Activated T-cell treated with anti-CD3 and anti-CD28 coated beads, Interleukin-2, amount 50 U/mL, for 4 hours (primary cell): ENCODE results near the gene TNNI3K. TPM values are rescaled to one million over a fixed set of nuclear protein-coding genes. Genes with fewer than 3 reads are reported as not detected.

ENCODE experiments used
- ATAC-seq, 2 donors: fragments of 200-7000 bp; cut with Tn5 transposase; one replicate each; pipeline ENCODE4 v1.10.0; 2021
- DNase-seq: peaks from one replicate; pipeline ENCODE4 v3.0.0-alpha.2; 2020
- H3K27me3 Mint-ChIP-seq: one replicate; pipeline ENCODE4 v1.8.0; 2021; ENCODE audit warnings: low read depth, mixed read lengths
- H3K36me3 Mint-ChIP-seq: one replicate; pipeline ENCODE4 v1.8.0; 2022; ENCODE audit warnings: mixed read lengths; ENCODE audit not compliant: insufficient read depth
- H3K4me1 Mint-ChIP-seq: one replicate; pipeline ENCODE4 v1.8.0; 2021; ENCODE audit warnings: low read depth, mixed read lengths
- H3K4me3 Mint-ChIP-seq: one replicate; pipeline ENCODE4 v1.8.0; 2021; ENCODE audit warnings: mild to moderate bottlenecking, moderate library complexity, mixed read lengths
- H3K9me3 Mint-ChIP-seq: one replicate; pipeline ENCODE4 v1.8.0; 2021; ENCODE audit warnings: mixed read lengths
- total RNA-seq, 3 donors: library from RNA; stranded (reverse); gene quantifications; one replicate each; pipeline ENCODE4 v1.2.1, GENCODE V29; 2021

The TNNI3K gene
- total RNA-seq, 3 donors from 2014 or later = not detected

GRCh38 chr1:74422421-74423292, 187.5 kb downstream of the TNNI3K start:
- H3K36me3 Mint-ChIP-seq = no peaks in the 10 kb centered on the region
- H3K4me1 Mint-ChIP-seq = no peaks in the 10 kb centered on the region
- ATAC-seq (no peak), DNase-seq (no peak)
- H3K4me3 Mint-ChIP-seq = no peak overlapping the region
- H3K9me3 Mint-ChIP-seq = no peaks in the 10 kb centered on the region
- no peaks in the 10 kb centered on the region for H3K27me3 Mint-ChIP-seq

DNA sequence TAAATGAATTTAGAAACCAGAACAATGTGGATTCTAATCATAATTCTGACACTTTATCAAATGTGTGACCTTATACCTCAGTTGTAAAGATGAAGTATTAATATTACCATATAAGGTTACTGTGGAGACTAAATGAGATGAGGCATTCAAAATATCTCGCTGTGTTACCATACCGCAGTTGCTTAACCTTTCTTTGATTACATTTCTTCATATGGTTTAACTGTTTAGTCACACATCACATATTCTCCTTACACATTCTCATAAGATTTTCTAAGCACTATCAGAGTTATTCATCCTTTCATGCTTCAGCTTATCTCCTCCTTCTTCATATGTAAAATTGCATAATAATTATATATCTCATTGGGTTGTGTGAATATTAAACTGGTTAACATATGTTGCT, 188.3 kb downstream of the TNNI3K start:
- ATAC-seq (no peak), DNase-seq (no peak)
- Mint-ChIP-seq H3K9me3 (no peaks in the 10 kb centered on the region), H3K27me3 (no peaks in the 10 kb centered on the region), H3K36me3 (no peaks in the 10 kb centered on the region), H3K4me1 (no peaks in the 10 kb centered on the region), H3K4me3 (no peak overlapping the region)

DNA sequence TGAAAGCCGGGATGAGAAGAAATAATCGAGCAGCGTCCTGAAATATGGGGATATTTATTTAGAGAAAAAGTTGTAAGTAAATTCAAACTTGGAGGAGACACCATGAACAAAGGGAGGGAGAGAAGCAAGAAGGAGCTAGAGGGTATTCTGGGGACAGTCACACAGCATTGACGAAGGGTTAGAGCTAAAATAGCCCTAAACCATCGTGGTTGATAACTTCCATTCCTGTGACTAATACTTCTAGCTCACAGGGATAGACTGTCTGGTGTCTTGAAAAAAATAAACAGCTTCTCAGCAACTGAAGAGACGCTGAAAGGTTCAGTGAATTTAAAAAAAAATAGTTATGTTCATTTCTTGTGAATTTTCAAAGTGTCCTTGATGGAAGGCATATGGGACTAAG, 190.5 kb downstream of the TNNI3K start:
- no peaks in the 10 kb centered on the region for H3K4me1 Mint-ChIP-seq
- H3K36me3 Mint-ChIP-seq = no peaks in the 10 kb centered on the region
- H3K4me3 Mint-ChIP-seq = no peak overlapping the region
- no peak for ATAC-seq
- H3K9me3 Mint-ChIP-seq = no peaks in the 10 kb centered on the region
- H3K27me3 Mint-ChIP-seq = no peaks in the 10 kb centered on the region
- no peak for DNase-seq

DNA sequence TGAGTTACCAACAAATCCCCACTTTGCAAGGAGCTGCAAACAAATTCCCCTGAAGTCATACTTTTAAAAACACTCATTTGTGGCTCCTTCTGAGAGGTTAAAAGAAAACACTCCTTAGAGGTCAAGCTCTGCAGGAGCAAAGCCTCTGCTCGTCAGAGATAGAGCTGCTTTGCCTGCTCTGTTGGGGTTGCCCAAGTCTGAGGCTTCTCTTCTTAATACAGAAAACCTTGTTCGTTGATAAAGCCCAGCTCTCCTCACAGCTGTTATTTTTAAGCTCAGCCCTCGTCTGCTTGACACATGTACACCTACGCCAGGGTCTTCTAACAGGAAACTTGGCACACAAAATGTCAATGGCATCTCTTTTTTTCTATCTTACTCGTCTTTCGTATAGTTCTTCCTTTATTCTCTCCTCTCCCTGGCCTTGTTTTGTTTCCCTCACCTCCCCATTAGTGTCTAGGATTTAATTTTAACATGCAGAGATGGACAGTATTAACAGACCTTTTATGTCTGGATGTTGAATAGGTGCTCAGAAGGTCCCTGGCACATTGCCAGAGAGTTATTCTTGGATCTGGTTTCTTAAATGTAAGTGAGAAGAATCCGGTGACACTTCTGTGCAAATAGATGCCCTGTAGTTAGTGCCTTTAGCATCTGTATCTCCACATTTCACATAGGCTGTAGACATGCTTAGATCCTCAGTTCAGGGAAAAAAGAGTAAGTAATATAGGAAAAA, 191.2 kb downstream of the TNNI3K start:
- DNase-seq = no peak
- Mint-ChIP-seq H3K9me3 (no peaks in the 10 kb centered on the region), H3K36me3 (no peaks in the 10 kb centered on the region), H3K4me1 (no peaks in the 10 kb centered on the region), H3K27me3 (no peaks in the 10 kb centered on the region), H3K4me3 (no peak overlapping the region)
- no peak for ATAC-seq

DNA sequence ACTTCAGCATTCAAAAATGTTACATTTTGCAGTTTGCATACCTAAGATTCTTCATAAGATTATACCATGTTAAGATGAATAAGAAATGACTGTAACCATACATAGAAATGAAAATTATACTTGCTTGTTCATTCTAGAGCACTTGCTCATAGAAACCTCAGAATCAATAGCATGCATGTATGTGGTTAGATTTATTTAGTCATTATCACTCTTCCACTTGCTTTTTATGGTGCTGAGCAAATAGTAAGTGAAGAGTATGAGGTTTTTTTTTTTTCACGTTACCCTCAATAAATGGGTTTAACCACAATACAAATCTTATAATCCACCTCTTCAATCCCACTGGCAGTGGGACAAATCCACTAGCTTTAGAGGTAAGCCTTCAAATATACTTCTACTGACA, 192.5 kb downstream of the TNNI3K start:
- Mint-ChIP-seq H3K4me3 (no peak overlapping the region), H3K4me1 (no peaks in the 10 kb centered on the region), H3K9me3 (no peaks in the 10 kb centered on the region), H3K27me3 (no peaks in the 10 kb centered on the region), H3K36me3 (no peaks in the 10 kb centered on the region)
- DNase-seq (no peak), ATAC-seq (no peak)

GRCh38 chr1:74429580-74429979, 194.4 kb downstream of the TNNI3K start:
- H3K9me3 Mint-ChIP-seq = no peaks in the 10 kb centered on the region
- H3K4me1 Mint-ChIP-seq = no peaks in the 10 kb centered on the region
- H3K4me3 Mint-ChIP-seq = no peak overlapping the region
- no peak for DNase-seq
- no peak for ATAC-seq
- H3K27me3 Mint-ChIP-seq = peaks cover 3% of the 10 kb centered on the region
- H3K36me3 Mint-ChIP-seq = no peaks in the 10 kb centered on the region

GRCh38 chr1:74430342-74430934, 195.3 kb downstream of the TNNI3K start:
- peaks cover 3% of the 10 kb centered on the region for H3K27me3 Mint-ChIP-seq
- H3K9me3 Mint-ChIP-seq = no peaks in the 10 kb centered on the region
- H3K36me3 Mint-ChIP-seq = no peaks in the 10 kb centered on the region

GRCh38 chr1:74431531-74431930, 196.3 kb downstream of the TNNI3K start:
- H3K4me3 Mint-ChIP-seq = no peak overlapping the region
- no peaks in the 10 kb centered on the region for H3K9me3 Mint-ChIP-seq
- peaks cover 3% of the 10 kb centered on the region for H3K27me3 Mint-ChIP-seq
- no peaks in the 10 kb centered on the region for H3K4me1 Mint-ChIP-seq
- no peaks in the 10 kb centered on the region for H3K36me3 Mint-ChIP-seq
- ATAC-seq = no peak
- no peak for DNase-seq

More at GRCh38 chr1:74430342-74430934, 195.3 kb downstream of the TNNI3K start:
- H3K4me1 Mint-ChIP-seq = no peaks in the 10 kb centered on the region
- no peak overlapping the region for H3K4me3 Mint-ChIP-seq
- ATAC-seq (no peak), DNase-seq (no peak)

- no peak for DNase-seq
- Mint-ChIP-seq H3K4me3 (no peak overlapping the region), H3K36me3 (no peaks in the 10 kb centered on the region), H3K9me3 (no peaks in the 10 kb centered on the region), H3K4me1 (no peaks in the 10 kb centered on the region), H3K27me3 (peaks cover 3% of the 10 kb centered on the region)
- no peak for ATAC-seq
Observed at GRCh38 chr1:74432325-74432724, 197.1 kb downstream of the TNNI3K start.

DNA sequence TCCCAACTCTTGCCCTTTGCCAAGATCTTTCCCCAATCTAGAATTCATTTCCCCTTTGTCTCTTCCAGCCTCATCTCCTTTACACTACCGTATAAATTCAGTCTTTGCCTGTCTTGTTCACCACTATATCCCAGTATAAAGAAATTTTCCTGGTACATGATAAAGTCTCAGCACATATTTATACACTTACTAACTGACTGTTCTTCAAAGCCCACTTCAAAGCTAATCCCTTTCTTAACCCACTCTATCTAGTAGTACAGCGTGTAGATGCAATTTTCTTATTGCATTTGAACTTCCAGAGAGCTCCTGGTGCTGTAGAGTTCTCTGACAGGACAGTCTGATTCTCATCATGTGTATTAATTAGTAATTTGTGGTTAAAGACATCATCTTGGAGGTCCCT, 199.1 kb downstream of the TNNI3K start:
- DNase-seq (no peak), ATAC-seq (no peak)
- peaks cover 3% of the 10 kb centered on the region for H3K27me3 Mint-ChIP-seq
- H3K4me3 Mint-ChIP-seq = no peak overlapping the region
- H3K36me3 Mint-ChIP-seq = no peaks in the 10 kb centered on the region
- no peaks in the 10 kb centered on the region for H3K4me1 Mint-ChIP-seq
- no peaks in the 10 kb centered on the region for H3K9me3 Mint-ChIP-seq

- ATAC-seq (no peak), DNase-seq (no peak)
- H3K36me3 Mint-ChIP-seq = no peaks in the 10 kb centered on the region
- H3K4me1 Mint-ChIP-seq = no peaks in the 10 kb centered on the region
- peaks cover 3% of the 10 kb centered on the region for H3K27me3 Mint-ChIP-seq
- no peak overlapping the region for H3K4me3 Mint-ChIP-seq
- peaks cover 4% of the 10 kb centered on the region for H3K9me3 Mint-ChIP-seq
Observed at GRCh38 chr1:74436078-74436477, 200.9 kb downstream of the TNNI3K start.

- no peaks in the 10 kb centered on the region for H3K36me3 Mint-ChIP-seq
- DNase-seq (no peak), ATAC-seq (no peak)
- H3K9me3 Mint-ChIP-seq = peaks cover 7% of the 10 kb centered on the region
- peaks cover 3% of the 10 kb centered on the region for H3K27me3 Mint-ChIP-seq
- H3K4me1 Mint-ChIP-seq = no peaks in the 10 kb centered on the region
- no peak overlapping the region for H3K4me3 Mint-ChIP-seq
Observed at GRCh38 chr1:74437035-74437434, 201.8 kb downstream of the TNNI3K start.

DNA sequence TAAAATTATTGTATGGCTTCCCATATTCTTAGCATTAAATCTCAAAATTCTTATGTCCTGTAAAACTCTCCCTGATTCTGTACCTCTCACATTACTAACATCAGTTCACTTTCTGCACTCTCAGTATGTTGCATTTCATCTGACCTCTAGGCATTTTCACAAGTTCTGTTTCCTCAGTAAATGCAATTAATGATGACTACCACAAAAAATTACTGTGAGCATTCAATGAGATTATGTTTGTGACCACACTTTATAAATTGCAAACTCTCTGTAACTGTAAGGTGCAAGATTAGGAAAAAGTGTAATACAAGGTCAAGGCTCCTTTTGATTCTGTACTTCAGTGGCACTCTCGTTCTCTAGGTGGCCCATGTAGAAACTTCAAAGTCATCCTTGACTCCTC, 216.8 kb downstream of the TNNI3K start:
- Mint-ChIP-seq H3K27me3 (no peaks in the 10 kb centered on the region), H3K4me3 (no peak overlapping the region), H3K4me1 (no peaks in the 10 kb centered on the region), H3K36me3 (no peaks in the 10 kb centered on the region), H3K9me3 (peaks cover 3% of the 10 kb centered on the region)
- no peak for ATAC-seq
- no peak for DNase-seq

DNA sequence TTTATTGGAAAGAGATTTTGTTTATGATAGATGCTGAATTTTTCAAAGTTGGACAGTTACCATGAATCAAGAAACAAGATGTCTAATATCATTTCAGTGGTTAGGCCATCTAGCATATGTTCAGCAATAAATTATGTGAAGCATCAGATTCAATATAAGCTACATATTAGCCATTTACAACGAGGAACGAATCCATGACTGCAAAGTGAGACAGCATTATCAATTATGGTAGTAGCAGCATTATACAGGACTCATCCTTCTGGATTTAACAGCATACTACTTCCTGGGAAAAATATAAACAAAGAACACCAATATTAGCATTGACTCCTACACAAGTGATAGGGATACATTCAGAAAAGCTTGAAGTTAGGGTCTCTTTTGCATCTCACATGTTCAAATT, 218.1 kb downstream of the TNNI3K start:
- no peaks in the 10 kb centered on the region for H3K27me3 Mint-ChIP-seq
- no peaks in the 10 kb centered on the region for H3K36me3 Mint-ChIP-seq
- H3K9me3 Mint-ChIP-seq = peaks cover 3% of the 10 kb centered on the region
- DNase-seq = no peak
- H3K4me3 Mint-ChIP-seq = no peak overlapping the region
- no peaks in the 10 kb centered on the region for H3K4me1 Mint-ChIP-seq
- ATAC-seq = no peak

DNA sequence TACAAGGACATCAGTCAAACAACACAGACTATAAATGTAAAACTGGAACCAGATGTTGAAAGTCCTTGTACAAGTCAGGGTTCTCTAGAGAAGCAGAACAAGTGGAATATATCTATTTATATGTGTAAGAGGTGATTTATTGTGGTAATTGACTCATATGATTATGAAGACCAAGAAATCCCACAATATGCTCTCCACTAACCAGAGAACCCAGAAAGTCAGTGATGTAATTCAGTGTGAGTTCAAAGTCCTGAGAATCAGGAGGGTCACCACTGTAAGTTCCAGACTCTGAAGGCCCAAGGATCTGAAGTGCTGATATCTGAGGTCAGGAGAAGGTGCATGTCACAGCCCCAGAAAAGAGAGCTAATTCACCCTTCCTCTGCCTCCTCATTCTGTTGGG, 220.2 kb downstream of the TNNI3K start:
- no peaks in the 10 kb centered on the region for H3K36me3 Mint-ChIP-seq
- peaks cover 2% of the 10 kb centered on the region for H3K27me3 Mint-ChIP-seq
- no peak for ATAC-seq
- no peak for DNase-seq
- no peaks in the 10 kb centered on the region for H3K4me1 Mint-ChIP-seq
- no peaks in the 10 kb centered on the region for H3K9me3 Mint-ChIP-seq
- no peak overlapping the region for H3K4me3 Mint-ChIP-seq
